ENCODE data around the gene CNOT11. TPM values are rescaled to one million over a fixed set of nuclear protein-coding genes. Genes with fewer than 3 reads are reported as not detected.

CNOT11 gene
- total and polyA plus RNA-seq, 2 of the 13 experiments (the other 11 are each of a cell fraction or from before 2014, with no cell fraction given): 114 to 209 TPM

GRCh38 chr2:101308432-101309210 lies 55.9 kb downstream of the CNOT11 start, which contains the start of gene RNF149 (continued):
- TF ChIP-seq PRDM10 (CRISPR knock-in tag; IDR thresholded peaks at IDR 0.05; ENCODE audit: low read depth) (peak; percentile 90), NONO (IDR thresholded peaks at IDR 0.05) (no peak), NONO (CRISPR knock-in tag; conservative IDR thresholded peaks at IDR 0.05) (peak; percentile 98), NR3C1 (CRISPR knock-in tag; IDR thresholded peaks at IDR 0.05) (no peak), ZSCAN25 (CRISPR knock-in tag; IDR thresholded peaks at IDR 0.05) (peak; percentile 38; the same call in 1 of the 2 replicates), KMT2A (CRISPR knock-in tag; IDR thresholded peaks at IDR 0.05) (peak; percentile 95), NFE2 (CRISPR knock-in tag; IDR thresholded peaks at IDR 0.05) (no peak), KLF11 (CRISPR knock-in tag; IDR thresholded peaks at IDR 0.05) (no peak), SIX1 (CRISPR knock-in tag; IDR thresholded peaks at IDR 0.05; ENCODE audit: borderline replicate concordance) (no peak), RCOR2 (CRISPR knock-in tag; IDR thresholded peaks at IDR 0.05) (peak; percentile 90), NR1H2 (CRISPR knock-in tag; IDR thresholded peaks at IDR 0.05; ENCODE audit: borderline replicate concordance, low read depth) (peak; percentile 51; the same call in 1 of the 2 replicates), DR1 (CRISPR knock-in tag; IDR thresholded peaks at IDR 0.05) (peak; percentile 95), FOXP1 (IDR thresholded peaks at IDR 0.05) (no peak), FOXP1 (CRISPR knock-in tag; IDR thresholded peaks at IDR 0.05) (no peak), ZBTB46 (CRISPR knock-in tag; IDR thresholded peaks at IDR 0.05; ENCODE audit: borderline replicate concordance) (peak; percentile 97), ZNF12 (CRISPR knock-in tag; IDR thresholded peaks at IDR 0.05) (peak; percentile 73), ZNF317 (CRISPR knock-in tag; IDR thresholded peaks at IDR 0.05) (peak; percentile 95), TAF1 (CRISPR knock-in tag; IDR thresholded peaks at IDR 0.05) (peak; percentile 98), FIP1L1 (IDR thresholded peaks at IDR 0.05; ENCODE audit: borderline replicate concordance, insufficient read depth, low read depth, low read length) (0 out of 2 replicates have a peak, but pooled peaks have one; percentile 32), HMG20B (CRISPR knock-in tag; conservative IDR thresholded peaks at IDR 0.05) (peak; percentile 83), PLSCR1 (CRISPR knock-in tag; IDR thresholded peaks at IDR 0.05; ENCODE audit: borderline replicate concordance) (no peak), SMARCE1 (IDR thresholded peaks at IDR 0.05; ENCODE audit: borderline replicate concordance) (no peak), ZNF558 (CRISPR knock-in tag; IDR thresholded peaks at IDR 0.05; ENCODE audit: borderline replicate concordance) (no peak; the same call in 1 of the 2 replicates), ZEB1 (IDR thresholded peaks at IDR 0.05; ENCODE audit: insufficient replicate concordance, low read depth) (no peak), ZNF30 (CRISPR knock-in tag; IDR thresholded peaks at IDR 0.05) (peak; percentile 88; the same call in 1 of the 2 replicates)

Measured in HepG2 (cell line).